ELR (cell line): ENCODE data around the gene CCN5.

Experiments
- DNase-seq: peaks from one replicate; pipeline ENCODE4 v3.0.0-alpha.2; 2015; ENCODE audit warnings: low read depth

CCN5 gene

DNA sequence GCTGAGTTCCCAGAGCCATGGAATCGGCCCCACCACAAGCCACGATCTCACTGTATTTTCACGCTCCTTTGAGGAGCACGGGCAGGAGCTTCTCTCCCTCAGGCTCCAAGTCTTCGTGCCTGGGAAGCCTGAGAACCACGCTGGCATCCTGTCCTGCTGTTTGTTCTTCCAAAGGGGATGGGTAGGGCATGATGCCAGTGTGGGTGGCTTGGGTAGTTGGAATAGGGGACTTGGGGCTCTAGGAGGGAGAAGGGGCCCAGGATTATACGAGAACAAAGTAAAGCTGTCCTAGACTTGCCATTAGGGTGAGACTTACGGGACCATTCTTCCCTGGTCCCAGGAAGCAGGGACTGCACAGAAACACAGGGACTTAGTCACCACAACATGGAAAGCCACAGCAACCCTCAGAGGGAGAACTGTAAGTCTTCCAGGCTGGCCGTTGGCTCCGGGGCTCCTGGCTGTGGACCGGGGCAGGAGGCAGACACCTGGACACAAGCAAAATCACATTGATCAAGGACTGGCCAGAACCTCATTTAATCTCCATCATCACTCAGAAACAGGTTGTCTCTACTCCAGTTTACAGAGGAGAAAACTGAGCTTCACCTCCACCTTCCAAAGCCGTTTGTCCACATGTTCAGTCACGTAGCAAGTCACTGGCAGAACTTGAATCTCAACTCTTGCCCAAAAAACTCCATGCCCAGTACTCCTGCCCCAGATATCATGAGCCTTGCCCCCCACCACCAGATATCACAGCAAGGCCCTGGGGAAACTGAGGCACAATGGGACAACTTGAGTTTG is 1.3 kb downstream of the CCN5 start:
- no peak for DNase-seq

DNA sequence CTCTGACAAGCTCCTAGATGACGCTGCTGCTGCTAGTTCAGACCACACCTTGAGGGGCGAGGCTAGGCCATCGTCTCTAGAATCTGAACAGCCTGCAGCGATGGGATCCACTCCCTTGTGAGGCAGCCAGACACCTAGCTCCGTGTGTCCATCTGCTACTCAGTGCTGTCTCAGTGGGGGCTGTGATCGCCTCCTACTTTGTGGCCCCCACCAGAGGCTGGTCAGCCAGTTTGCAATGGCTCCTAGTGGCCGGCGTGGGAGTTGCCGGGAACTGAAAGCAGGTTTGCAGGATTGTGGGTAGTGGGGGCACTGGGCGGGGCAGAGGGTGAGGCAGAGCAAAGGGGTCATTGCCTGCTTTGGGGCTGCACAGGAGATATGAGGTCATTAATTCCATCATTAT is 2.8 kb downstream of the CCN5 start:
- peak; percentile 47 for DNase-seq

DNA sequence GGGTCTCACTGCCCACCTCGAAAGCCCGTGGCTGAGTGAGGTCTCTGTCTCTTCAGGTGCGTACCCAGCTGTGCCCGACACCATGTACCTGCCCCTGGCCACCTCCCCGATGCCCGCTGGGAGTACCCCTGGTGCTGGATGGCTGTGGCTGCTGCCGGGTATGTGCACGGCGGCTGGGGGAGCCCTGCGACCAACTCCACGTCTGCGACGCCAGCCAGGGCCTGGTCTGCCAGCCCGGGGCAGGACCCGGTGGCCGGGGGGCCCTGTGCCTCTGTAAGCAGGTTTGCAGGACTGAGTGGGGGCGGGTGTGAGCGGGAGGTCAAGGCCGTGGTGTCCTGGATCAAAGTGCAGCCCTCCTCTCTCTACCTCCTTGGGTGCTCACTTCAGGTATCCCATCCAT is 4.7 kb downstream of the CCN5 start:
- DNase-seq = no peak

DNA sequence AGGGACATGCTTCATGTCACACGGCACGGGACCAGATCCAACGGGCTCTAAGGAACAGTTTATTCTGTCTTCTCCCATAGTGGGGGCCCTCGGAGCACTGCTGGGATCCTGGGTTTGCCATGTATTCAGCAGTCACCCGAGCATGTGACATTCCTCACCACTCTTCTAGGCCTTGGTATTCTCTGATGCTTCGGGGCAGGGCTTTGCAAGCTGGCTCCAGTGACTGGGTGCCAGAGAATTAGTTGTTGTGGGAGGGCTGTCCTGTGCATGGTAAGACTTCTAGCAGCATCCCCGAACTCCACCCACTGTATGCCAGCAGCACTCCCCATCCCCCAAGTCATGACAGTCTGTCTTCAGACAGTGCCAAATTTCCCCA is 5.4 kb downstream of the CCN5 start:
- peak; percentile 89 for DNase-seq

DNA sequence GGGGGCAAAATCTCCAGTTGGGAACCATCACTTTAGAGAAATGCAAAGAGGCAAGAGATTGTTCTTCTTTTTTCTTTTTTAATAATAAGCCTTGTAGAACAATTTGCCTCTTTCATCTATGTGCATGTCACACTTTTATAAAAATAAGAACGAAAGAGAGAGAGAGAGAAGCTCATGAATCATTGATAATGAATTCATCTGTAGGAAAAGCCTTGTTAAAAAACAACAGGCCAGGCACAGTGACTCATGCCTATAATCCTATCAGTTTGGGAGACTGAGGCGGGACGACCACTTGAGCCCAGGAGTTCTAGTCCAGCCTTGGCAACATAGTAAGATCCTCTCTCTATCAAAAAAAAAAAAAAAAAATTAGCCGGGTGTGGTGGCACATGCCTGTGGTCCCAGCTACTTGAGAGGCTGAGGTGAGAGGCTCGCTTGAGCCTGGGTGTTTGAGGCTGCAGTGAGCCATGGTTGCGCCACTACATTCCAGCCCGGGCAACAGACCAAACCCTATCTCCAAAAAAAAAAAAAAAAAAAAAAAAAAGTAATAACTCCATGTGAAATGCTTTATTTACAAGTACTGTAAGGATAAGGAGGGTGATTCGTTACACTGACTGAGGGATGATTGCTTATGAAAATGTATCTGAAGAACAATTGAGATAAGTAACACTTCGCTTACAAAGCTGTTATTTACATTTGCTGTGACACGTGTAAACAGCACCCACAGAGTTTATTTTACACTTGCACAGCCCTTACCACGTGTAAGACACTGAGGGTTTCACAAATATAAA is 6.0 kb downstream of the CCN5 start:
- DNase-seq = peak; percentile 89

DNA sequence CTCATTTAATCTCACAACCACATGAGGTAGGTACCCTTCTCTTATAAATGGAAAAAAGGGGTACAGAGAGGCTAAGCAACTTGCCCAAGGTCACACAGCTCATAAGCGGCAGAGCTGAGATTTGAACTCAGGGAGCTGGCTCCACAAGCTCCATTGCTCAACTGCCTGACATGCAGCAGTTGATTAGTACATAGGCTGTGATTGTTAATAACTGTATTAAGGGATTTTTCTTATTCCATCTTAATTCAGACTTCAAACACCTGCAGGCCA is 6.6 kb downstream of the CCN5 start:
- no peak for DNase-seq

DNA sequence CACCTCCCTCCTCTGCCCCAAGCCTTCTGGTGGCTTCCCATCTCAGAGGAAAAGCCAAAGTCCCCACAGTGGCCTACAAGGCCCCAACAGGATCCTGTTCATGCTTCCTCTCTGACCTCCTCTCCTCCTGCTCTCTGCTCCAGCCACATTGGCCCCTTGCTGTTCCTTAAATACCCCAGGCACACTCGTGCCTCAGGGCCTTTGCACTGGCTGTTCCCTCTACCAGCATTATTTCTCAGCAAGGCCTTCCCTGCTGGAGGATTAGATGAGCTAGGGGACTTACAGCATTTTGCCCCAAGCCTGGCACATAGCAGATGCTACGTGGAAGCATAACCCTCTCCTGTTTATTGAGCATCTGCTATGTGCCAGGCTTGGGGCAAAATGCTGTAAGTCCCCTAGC is 7.8 kb downstream of the CCN5 start:
- DNase-seq = no peak

DNA sequence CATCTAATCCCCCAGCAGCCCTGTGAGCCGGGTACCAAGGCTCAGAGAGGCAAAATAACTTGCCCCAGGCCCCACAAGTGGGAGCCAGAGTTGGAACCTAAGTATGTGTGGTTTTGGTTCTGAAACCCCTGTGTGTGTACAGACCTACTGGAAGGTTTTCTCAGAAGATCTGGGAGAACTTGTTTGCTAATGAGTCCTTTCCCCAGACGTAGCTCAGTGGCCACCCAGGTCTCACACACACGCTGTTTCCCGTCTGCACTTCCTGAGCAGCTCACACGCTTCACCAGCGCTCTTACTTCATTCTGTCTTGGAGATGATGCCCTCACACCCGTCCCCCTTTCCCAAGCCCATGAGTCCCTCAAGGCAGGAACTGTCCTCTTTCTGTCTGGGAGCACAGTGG is 8.2 kb downstream of the CCN5 start:
- no peak for DNase-seq

DNA sequence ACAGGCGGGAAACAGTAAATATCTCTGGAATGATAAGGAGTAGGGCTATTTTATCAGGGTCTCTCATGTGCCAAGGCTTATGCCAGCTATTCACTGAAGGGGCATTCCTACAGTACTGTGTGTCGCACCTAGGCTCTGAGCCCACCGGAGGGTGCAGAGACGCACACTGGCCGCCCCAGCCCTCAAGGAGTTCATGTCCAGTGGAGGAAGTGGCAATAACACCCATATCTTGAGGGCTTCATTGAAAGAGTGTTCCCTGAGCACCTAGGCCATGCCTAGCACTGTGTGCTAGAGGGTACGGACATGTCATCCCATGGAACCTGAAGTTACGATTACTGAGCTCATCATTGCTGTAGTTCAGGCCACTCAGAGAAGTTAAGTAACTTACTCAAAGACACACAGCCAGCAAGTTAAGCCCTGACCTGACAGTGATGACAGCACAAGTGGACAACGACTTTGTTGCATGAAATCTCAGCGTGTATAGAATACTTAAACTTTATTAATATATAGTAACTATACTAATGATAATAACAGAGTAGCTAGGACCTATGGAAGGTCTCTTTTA is 8.7 kb downstream of the CCN5 start:
- DNase-seq = no peak

DNA sequence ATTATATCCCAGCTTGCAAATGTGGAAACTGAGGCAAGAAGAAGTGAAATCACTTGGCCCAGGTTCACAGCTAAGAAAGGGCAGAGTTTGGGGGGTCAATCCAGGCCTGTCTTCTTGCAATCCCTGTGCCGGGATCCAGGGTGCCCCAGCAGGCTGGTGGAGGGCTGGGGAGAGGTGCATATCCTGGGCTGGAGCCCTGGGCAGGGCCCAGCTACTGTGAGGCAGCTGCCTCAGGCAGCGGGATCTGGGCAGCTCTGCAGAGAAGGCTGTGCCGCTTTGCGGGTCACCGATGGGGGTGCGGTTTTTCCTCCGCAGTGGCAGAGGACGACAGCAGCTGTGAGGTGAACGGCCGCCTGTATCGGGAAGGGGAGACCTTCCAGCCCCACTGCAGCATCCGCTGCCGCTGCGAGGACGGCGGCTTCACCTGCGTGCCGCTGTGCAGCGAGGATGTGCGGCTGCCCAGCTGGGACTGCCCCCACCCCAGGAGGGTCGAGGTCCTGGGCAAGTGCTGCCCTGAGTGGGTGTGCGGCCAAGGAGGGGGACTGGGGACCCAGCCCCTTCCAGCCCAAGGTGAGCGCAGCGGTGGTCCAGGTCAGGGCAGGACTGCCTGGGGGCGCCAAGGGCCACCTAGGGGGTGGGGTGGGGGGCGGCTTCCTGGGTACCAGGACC is 9.4 kb downstream of the CCN5 start:
- DNase-seq = no peak

DNA sequence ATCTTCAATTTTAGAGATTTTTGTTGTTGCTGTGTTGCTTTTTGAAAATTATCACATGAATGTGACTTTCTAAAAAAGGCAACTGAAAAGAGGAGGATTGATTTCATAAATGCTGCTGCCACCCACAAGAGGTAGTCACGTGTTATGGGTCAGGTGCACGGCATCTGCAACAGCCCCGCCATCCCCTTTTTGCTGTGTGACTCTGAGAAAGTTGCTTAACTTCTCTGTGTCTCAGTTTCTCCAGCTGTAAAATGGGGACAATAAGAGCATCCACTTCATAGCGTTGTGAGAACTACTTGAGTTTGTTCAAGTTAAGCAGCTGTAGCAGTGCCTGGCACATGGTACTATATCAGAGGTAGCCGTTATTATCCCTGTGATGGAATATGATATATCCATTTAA is 10.7 kb downstream of the CCN5 start:
- DNase-seq = no peak

DNA sequence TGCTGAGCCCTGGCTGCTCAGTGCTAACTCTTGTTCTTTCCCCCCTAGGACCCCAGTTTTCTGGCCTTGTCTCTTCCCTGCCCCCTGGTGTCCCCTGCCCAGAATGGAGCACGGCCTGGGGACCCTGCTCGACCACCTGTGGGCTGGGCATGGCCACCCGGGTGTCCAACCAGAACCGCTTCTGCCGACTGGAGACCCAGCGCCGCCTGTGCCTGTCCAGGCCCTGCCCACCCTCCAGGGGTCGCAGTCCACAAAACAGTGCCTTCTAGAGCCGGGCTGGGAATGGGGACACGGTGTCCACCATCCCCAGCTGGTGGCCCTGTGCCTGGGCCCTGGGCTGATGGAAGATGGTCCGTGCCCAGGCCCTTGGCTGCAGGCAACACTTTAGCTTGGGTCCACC is 11.9 kb downstream of the CCN5 start:
- DNase-seq = no peak

DNA sequence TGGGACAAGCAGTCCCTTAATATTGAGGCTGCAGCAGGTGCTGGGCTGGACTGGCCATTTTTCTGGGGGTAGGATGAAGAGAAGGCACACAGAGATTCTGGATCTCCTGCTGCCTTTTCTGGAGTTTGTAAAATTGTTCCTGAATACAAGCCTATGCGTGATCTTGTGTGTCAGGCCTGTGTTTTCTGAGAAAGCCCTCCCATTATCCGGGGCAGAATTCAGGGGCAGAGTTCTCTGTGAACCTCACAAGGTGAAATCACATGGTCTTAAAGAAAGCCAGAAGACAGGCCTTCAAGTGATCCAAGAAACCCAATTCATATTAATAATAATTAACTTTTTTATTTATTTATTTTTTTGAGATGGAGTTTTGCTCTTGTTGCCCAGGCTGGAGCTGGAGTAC is 12.5 kb downstream of the CCN5 start:
- no peak for DNase-seq

DNA sequence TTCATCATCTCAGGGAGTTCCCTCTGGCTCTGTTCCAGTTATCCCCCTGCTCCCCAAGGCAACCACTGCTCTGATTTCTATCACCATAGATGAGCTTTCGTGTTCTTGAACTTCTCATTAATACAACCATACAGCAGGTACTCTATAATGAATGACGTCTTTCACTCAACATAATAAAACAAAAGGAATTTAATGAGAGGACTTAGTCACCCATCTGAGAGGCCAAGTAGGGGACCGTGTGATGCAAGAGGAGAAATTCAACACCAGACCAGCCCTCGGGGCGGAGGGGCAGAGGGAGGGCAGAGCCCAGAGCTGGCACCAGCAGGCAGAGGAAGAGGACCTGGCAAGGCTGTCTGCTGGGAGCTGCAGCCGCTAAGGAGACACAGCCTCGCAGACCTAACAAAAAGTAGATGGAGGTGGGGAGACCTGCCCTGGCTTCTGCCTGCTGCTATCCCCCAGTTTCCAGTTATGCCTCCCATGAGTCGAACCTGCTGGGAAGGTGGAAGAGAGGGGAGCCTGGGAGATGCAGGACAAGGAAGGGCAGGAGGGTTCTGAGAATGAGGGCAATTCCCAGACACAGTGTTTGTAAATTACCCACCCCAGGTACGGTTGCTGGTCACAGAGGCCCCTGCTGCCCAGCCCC is 13.8 kb downstream of the CCN5 start:
- DNase-seq = peak; percentile 91

DNA sequence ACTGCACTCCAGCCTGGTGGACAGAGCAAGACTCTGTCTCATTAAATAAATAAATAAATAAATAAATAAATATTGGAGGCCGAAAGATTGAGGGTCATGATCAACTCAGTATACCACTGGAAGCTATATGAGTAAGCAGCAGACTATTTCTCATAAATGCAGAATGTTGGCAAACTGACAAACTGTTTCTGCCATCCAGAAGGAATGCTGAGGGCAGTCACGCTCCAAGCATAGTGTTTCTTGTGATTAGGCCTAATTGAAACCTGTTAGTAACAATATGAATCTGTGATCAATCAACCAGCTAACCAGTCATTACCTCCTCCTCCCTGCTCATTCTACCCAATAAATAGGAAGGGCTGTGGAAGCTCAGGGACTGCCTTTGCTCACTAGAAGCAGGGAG is 15.3 kb downstream of the CCN5 start:
- DNase-seq = peak; percentile 99

DNA sequence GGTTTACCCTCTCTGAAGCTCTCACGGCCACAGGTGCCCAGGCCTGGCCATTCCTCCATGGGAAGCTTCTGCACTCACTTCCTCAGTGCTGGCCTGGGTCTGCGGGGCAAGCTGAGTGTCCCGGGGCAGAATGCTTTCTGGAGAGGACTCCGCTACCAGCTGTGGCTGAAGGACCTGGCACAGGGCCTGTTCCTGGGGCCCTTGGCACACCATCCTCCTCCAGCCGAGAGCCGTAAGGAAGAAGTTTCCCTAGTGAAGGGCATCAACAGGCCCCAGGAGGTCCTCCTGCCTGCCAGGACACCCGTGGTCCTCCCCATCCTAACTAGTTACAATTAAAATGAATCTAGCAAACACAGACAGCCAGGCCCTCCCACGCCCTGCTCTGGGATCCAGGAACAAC is 16.5 kb downstream of the CCN5 start:
- DNase-seq = no peak

DNA sequence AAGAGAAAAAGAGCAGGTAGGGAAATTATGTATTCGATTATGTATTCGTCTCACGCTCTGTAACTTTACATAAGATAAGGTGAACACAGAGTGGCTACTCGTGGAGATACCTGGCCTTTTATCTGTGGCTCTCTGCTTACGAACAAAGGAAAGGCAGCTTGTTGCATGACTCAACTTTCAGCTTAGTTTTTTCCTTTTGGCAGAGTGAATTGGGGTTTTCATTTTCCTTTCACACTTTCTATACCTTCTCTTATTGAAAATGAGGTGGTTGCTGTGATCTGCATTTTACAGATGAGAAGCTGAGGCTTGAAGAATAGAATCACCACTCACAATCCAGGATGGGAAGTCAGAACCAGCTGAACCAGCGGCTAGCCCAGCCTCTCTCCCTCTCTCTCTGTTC is 17.2 kb downstream of the CCN5 start:
- peak; percentile 44 for DNase-seq

DNA sequence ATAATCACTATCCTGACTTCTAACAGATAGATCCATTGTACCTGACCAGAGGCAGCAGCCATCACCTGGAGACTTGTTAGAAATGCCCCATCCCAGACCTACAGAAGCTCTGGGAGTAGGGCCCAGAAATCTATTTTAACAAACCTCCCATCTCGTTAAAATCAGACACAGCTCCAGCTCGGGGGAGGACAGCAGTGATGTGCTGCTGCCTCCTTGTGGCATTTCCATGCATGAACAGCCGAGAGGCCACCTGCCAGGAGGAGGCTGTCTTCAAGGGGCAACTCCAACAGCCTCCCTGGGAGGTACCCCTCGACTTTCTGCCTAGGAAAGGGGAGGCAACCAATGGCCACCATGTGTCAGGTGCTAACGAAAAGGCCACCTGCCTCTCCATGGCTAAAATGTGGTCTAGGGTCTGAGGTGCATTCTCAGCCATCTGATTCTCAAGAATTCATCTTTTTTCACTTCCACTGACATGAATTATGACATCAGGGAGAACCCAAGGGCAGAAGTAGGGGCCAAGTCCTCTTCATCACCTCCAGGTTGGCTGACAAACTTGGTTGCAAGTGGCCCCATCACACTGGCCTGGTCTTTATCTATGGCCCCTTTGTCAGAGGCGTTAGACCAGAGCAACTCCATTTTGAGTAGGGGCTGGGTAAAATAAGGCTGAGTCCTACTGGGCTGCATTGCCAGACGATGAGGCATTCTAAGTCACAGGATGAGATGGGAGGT is 18.3 kb downstream of the CCN5 start:
- DNase-seq = peak; percentile 85

DNA sequence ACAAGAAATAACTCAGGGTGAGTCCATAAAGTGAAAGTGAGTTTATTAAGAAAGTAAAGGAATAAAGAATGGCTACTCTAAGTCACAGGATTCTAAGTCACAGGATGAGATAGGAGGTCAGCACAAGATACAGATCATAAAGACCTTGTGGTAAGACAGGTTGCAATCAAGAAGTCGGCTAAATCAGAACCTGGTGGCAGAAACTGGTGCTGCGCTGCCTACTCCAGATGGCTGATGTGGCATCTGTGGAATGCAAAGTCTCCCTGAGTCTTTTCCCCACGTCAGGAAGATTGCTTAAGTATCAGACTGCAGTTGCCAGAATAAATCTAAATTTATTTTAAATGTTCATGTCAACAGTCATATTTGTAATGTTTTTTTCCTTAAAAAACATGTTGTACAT is 19.8 kb downstream of the CCN5 start:
- DNase-seq = peak; percentile 77

DNA sequence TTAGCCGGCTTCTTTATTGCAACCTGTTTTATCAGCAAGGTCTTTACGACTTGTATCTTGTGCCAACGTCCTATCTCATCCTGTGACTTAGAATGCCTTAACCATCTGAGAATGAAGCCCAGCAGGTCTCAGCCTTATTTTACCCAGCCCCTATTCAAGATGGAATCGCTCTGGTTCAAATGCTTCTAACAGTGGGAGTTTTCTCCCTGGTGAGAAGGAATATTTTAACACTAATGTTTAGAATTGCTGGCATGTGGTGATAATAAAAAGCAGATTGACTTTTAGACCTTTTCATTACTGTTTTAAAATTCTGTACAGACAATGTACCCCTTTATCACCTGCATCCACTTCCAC is 20.6 kb downstream of the CCN5 start:
- DNase-seq = no peak

DNA sequence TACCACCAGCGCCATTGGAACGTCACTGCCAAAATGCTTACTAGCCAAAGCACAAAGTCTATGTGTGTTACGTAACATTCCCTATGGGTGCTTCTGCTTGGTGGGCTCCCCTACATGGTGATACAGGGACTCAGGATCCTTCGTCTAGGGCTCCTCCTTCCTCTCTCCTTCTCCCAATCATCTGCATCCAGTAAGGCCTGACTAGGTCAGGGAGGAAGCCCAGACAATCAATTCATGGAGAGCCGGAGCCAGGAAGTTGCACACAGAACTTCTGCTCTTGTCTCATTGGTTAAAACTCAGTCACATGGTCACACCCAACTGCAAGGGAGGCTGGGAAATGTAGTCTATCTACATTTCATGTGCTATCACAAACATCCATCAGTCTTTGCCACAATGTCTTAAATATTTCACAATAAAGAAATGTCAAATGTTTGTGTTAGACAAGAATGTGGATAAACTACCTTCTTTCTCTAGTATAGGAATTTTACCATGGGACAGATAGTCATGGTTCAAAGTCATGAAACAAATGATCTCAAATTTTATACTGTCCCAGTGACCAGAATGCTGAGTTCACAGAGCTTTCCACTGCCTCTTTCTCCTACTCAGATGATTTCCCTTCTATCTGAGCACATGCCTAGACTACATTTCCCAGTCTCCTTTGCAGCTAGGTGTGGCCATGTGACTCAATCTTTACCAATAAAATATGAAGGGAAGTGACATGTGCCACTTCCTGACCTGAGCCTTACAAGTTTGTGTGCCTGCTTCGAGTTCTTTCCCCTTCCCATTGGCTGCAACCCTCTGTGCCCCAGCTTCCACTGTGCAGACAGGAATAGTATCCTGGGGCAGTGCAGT is 21.2 kb downstream of the CCN5 start:
- DNase-seq = peak; percentile 87
